NCI-H2107 (cell line): ENCODE results near the gene PHF14.

Experiments used
- DNase-seq: peaks from one replicate; lab custom pipeline; 2025; lab: John Stamatoyannopoulos, UW

PHF14 gene

DNA sequence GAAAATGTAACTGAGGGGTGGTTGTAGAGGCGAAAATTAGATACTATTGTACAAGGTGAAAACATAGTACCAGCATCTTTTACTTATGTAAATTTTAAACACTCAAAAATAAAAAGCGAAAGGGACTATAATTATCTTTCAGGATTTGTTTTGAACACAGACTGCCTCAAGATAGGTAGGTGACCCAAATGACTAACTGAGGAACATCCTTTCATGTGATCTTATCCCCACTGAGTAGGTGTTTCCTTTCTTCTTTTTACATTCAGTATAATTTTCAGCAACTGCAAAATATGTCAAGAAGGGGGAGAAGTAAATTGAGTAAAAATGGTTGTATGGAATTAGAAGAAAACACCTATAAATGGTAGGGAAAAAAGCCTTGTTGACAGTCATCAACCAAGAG is 236.7 kb downstream of the PHF14 start:
- no peak for DNase-seq

DNA sequence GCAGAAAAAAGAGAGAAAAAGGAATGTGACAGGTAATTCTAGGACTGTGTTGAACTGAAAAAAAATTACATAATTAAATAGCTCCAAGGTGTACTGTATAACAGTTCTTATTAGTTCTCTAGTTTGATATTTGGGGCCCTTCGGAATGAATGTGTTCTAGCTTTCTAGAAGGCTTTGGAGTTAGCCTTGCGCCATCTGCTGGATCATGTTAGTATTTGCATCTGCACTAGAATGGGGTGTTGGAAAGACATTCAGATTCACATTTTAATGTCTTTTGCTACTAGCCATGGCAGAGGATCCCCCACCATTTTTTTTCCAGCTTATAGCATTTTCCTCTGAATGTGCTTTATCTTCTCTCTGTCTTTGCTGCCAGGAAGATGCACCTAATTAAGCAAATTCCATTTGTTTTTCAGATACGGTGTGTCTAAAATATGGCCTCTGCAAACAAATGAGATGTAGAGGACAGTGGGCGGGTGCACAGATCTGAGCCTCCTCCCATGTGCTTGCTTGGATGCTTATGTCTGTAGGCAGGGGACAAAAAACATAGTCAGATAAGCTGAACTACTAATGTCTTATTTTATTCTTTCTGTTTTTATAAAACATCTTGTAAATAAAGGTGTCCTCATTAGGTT is 238.5 kb downstream of the PHF14 start:
- peak; percentile 47 for DNase-seq

DNA sequence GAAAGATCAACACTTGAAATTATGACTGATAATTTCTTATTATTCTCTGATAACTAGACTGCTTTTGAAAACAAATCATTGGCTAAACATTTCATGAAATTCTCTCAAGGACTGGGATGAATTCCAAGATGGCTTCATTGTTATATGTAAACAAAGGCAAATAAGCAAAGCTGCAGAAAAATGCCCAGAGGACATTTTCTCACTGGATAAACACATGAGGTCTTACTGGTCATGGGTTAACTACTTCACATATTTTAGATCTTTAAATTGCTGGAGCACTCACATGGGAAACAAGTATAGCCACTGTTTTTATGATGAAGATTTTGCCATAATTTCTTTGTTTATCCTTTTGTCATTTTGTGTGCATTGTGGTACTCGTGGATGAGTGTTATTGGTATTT is 239.1 kb downstream of the PHF14 start:
- DNase-seq: no peak

- no peak for DNase-seq
Observed at GRCh38 chr7:11213266-11213665, 239.6 kb downstream of the PHF14 start.

- no peak for DNase-seq
Observed at GRCh38 chr7:11216276-11216675, 242.6 kb downstream of the PHF14 start.

GRCh38 chr7:11217848-11218565 is 244.3 kb downstream of the PHF14 start:
- no peak for DNase-seq
